A549 (cell line): ENCODE measurements around the gene GDNF. TPM values are rescaled to one million over a fixed set of nuclear protein-coding genes. Genes with fewer than 3 reads are reported as not detected.

Experiments used
- ATAC-seq, 2 experiments: fragments of 200-7000 bp in 1 of 2; fragments of >200 bp in 1 of 2; cut with Nextera tagmentation in 1 of 2; cut with Tn5 transposase in 1 of 2; 3 replicates each; pipeline versions ENCODE4 v1.8.0 to v1.9.1; 2018 to 2020; ENCODE audit warnings: mild to moderate bottlenecking in 1 of 2, moderate library complexity in 1 of 2
- CTCF ChIA-PET: fragments of 300-600 bp; sonication (Branson Sonifier 250); formaldehyde crosslinking; extraction: SDS; loops from one replicate; lab custom pipeline; 2021; ENCODE audit warnings: antibody characterized with exemption, inconsistent platforms; lab: Yijun Ruan, JAX
- POLR2A ChIA-PET: fragments of 350-600 bp; formaldehyde crosslinking; extraction: SDS; loops from one replicate; lab custom pipeline; 2021; ENCODE audit warnings: antibody characterized with exemption, inconsistent platforms; lab: Yijun Ruan, JAX
- DNase-seq, 2 experiments: peaks; one replicate each; pipeline versions ENCODE4 v3.0.0 to v3.0.0-alpha.2; 2011 to 2016; ENCODE audit warnings: low read depth in 1 of 2, low spot score in 1 of 2
- FAIRE-seq: peaks from 2 replicates; lab custom pipeline; 2011; peaks lifted over from hg19 to GRCh38; lab: Jason Lieb, UNC
- H3K27ac ChIP-seq, 2 experiments: fragments of >200 bp; sonication (Bioruptor Twin); formaldehyde crosslinking; 3 replicates each; pipeline ENCODE4 v1.5.1; 2016 to 2017
- H3K4me1 ChIP-seq: fragments of >200 bp; sonication (Bioruptor Twin); formaldehyde crosslinking; 3 replicates; pipeline ENCODE4 v1.6.1; 2016
- H3K4me2 ChIP-seq: fragments of >200 bp; sonication (Bioruptor Twin); formaldehyde crosslinking; 3 replicates; pipeline ENCODE4 v1.6.1; 2016
- H3K4me3 ChIP-seq: fragments of >200 bp; sonication (Bioruptor Twin); formaldehyde crosslinking; 3 replicates; pipeline ENCODE4 v1.5.1; 2016
- H3K9me3 ChIP-seq: fragments of >200 bp; sonication (Bioruptor Twin); formaldehyde crosslinking; 3 replicates; pipeline ENCODE4 v1.6.1; 2016
- CBX8 ChIP-seq: fragments of 200-600 bp; sonication (generic); IDR thresholded peaks from 2 replicates; pipeline ENCODE4 v1.6.1; 2016
- CHD2 ChIP-seq: fragments of 150-350 bp; IDR thresholded peaks from 2 replicates; pipeline ENCODE4 v1.6.1; 2014; ENCODE audit warnings: low read length; ENCODE audit not compliant: partially characterized antibody
- CHD4 ChIP-seq: fragments of 200-600 bp; sonication (generic); IDR thresholded peaks from 2 replicates; pipeline ENCODE4 v1.6.1; 2016; ENCODE audit warnings: antibody characterized with exemption, mild to moderate bottlenecking, borderline replicate concordance
- EHF ChIP-seq: fragments of 250-450 bp; sonication (Bioruptor Pico); IDR thresholded peaks from 2 replicates; pipeline ENCODE4 v1.5.0; 2020; ENCODE audit warnings: mild to moderate bottlenecking
- EHMT2 ChIP-seq: fragments of 200-600 bp; sonication (generic); IDR thresholded peaks from 2 replicates; pipeline ENCODE4 v1.6.1; 2016; ENCODE audit warnings: antibody characterized with exemption, low read depth, mild to moderate bottlenecking, moderate library complexity
- FOSL2 ChIP-seq, 2 experiments: fragments of 450-650 bp in 1 of 2; fragments of >200 bp in 1 of 2; sonication (Bioruptor Twin) in 1 of 2; formaldehyde crosslinking; IDR thresholded peaks; 2 replicates each; pipeline versions ENCODE4 v1.5.0 to v1.6.1; 2016 to 2020; ENCODE audit warnings: mild to moderate bottlenecking in 1 of 2, moderate library complexity in 1 of 2
- FOXS1 ChIP-seq: fragments of 250-450 bp; sonication (Bioruptor Pico); IDR thresholded peaks from 2 replicates; pipeline ENCODE4 v1.5.0; 2020; ENCODE audit warnings: mild to moderate bottlenecking, moderate library complexity
- HEYL ChIP-seq: fragments of 250-450 bp; sonication (Bioruptor Pico); IDR thresholded peaks from 2 replicates; pipeline ENCODE4 v1.8.0; 2021; ENCODE audit warnings: mild to moderate bottlenecking, moderate library complexity
- JUN ChIP-seq, 2 experiments: fragments of >200 bp; sonication (Bioruptor Twin); formaldehyde crosslinking; IDR thresholded peaks; 2 replicates in 1 of 2; 3 replicates in 1 of 2; pipeline ENCODE4 v1.6.1; 2016 to 2017
- KDM1A ChIP-seq: fragments of 200-600 bp; sonication (generic); IDR thresholded peaks from 2 replicates; pipeline ENCODE4 v1.6.1; 2016; ENCODE audit warnings: low read depth, mild to moderate bottlenecking
- KDM5A ChIP-seq: fragments of 200-600 bp; sonication (generic); IDR thresholded peaks from 2 replicates; pipeline ENCODE4 v1.6.1; 2016; ENCODE audit warnings: antibody characterized with exemption, mild to moderate bottlenecking
- MAZ ChIP-seq: fragments of 150-350 bp; IDR thresholded peaks from 2 replicates; pipeline ENCODE4 v1.6.1; 2014; ENCODE audit warnings: antibody characterized with exemption, low read depth, low read length, borderline replicate concordance
- MYC ChIP-seq: IDR thresholded peaks from 2 replicates; pipeline ENCODE4 v1.6.1; 2012; ENCODE audit warnings: mild to moderate bottlenecking, inconsistent platforms, low read length, improper control_type of control experiment, borderline replicate concordance
- PHF8 ChIP-seq: fragments of 200-600 bp; sonication (generic); IDR thresholded peaks from 2 replicates; pipeline ENCODE4 v1.6.1; 2016; ENCODE audit warnings: low read depth, mild to moderate bottlenecking, antibody characterized with exemption, moderate library complexity, borderline replicate concordance
- POLR2A ChIP-seq: IDR thresholded peaks from 2 replicates; pipeline ENCODE4 v1.6.1; 2012; ENCODE audit warnings: mild to moderate bottlenecking, low read length
- RARB ChIP-seq: fragments of 250-450 bp; sonication (Bioruptor Pico); IDR thresholded peaks from 2 replicates; pipeline ENCODE4 v1.8.0; 2021; ENCODE audit warnings: mild to moderate bottlenecking, moderate library complexity
- SMC3 ChIP-seq: fragments of >200 bp; sonication (Bioruptor Twin); formaldehyde crosslinking; IDR thresholded peaks from 3 replicates; pipeline ENCODE4 v1.6.1; 2018; ENCODE audit warnings: inconsistent platforms
- SREBF2 ChIP-seq: fragments of 450-650 bp; IDR thresholded peaks from 2 replicates; pipeline ENCODE4 v1.6.1; 2014; ENCODE audit warnings: mild to moderate bottlenecking, moderate library complexity
- ZC3H11A ChIP-seq: fragments of 450-650 bp; IDR thresholded peaks from 2 replicates; pipeline ENCODE4 v1.6.1; 2014; ENCODE audit warnings: antibody characterized with exemption, mild to moderate bottlenecking
- ZNF302 ChIP-seq: fragments of 250-450 bp; sonication (Bioruptor Pico); IDR thresholded peaks from 2 replicates; pipeline ENCODE4 v1.9.0; 2021; ENCODE audit warnings: inconsistent platforms, mild to moderate bottlenecking, moderate library complexity
- ZSCAN20 ChIP-seq: fragments of 250-450 bp; sonication (Bioruptor Pico); IDR thresholded peaks from 2 replicates; pipeline ENCODE4 v1.8.0; 2022; ENCODE audit warnings: mild to moderate bottlenecking, moderate library complexity
- WGBS: methylation state at CpG from one replicate; pipeline ENCODE4 v1.1.6; 2017; ENCODE audit errors: missing lambda C conversion rate; 5-methylcytosine and 5-hydroxymethylcytosine counted together
- polyA plus RNA-seq, 4 experiments: library from polyadenylated mRNA; depleted of rRNA in 3 of 4; stranded (reverse); fragments of >200 nt; fragmentation: RNase III in 1 of 4; extraction: RNeasy Plus Mini Kit Qiagen cat#74134 plus additional on column Dnase treatment in 1 of 4; gene quantifications; 2 replicates in 3 of 4; 3 replicates in 1 of 4; pipeline ENCODE4 v1.2.3, GENCODE V29; 2011 to 2017
- TF ChIP-seq, protein P1 (sequence below): fragments of 250-450 bp; sonication (Bioruptor Pico); IDR thresholded peaks from 2 replicates; pipeline ENCODE4 v1.5.0; 2021; ENCODE audit warnings: mild to moderate bottlenecking, moderate library complexity, borderline replicate concordance
- TF ChIP-seq, protein P2 (sequence below): fragments of >200 bp; sonication (Bioruptor Twin); formaldehyde crosslinking; IDR thresholded peaks from 3 replicates; pipeline ENCODE4 v1.5.1; 2016

The GDNF gene
- polyA plus RNA-seq, 2 of the 4 experiments (the other 2 are of a cell fraction) = 0.01 TPM; not detected in 1

DNA sequence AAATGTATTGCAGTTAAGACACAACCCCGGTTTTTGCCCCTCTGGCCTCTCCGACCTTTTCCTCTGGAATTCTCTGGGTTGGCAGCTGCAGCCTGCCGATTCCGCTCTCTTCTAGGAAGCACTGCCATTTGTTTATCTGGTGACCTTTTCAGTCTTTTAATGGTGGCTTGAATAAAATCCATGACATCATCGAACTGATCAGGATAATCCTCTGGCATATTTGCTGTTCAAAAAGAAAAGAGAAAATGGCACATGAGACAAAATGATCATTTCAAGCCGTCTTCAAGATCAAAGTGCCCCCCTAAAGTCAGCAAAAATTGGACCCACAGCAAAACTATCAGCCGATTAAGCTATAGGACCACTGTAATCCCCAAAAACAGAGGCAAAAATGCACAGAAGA lies 23.9 kb downstream of the GDNF start:
- no peak overlapping the region for H3K4me2 ChIP-seq
- no peaks in the 10 kb centered on the region for H3K9me3 ChIP-seq
- no peak overlapping the region for H3K27ac ChIP-seq
- 47% methylated on average over 7 of the region's 7 CpGs for WGBS
- no peaks in the 10 kb centered on the region for H3K4me1 ChIP-seq
- H3K4me3 ChIP-seq = no peak overlapping the region
- DNase-seq = no peak
- no peak for TF ChIP-seq FOXS1 (CRISPR knock-in tag)
- no peak for TF ChIP-seq KDM1A
- no peak for TF ChIP-seq CHD2
- TF ChIP-seq, protein P1, sequence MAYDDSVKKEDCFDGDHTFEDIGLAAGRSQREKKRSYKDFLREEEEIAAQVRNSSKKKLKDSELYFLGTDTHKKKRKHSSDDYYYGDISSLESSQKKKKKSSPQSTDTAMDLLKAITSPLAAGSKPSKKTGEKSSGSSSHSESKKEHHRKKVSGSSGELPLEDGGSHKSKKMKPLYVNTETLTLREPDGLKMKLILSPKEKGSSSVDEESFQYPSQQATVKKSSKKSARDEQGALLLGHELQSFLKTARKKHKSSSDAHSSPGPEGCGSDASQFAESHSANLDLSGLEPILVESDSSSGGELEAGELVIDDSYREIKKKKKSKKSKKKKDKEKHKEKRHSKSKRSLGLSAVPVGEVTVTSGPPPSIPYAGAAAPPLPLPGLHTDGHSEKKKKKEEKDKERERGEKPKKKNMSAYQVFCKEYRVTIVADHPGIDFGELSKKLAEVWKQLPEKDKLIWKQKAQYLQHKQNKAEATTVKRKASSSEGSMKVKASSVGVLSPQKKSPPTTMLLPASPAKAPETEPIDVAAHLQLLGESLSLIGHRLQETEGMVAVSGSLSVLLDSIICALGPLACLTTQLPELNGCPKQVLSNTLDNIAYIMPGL (CRISPR knock-in tag) = no peak
- TF ChIP-seq PHF8 = no peak
- no peak for TF ChIP-seq CHD4
- TF ChIP-seq ZSCAN20 = no peak
- TF ChIP-seq EHMT2 = no peak
- no peak for TF ChIP-seq SMC3
- TF ChIP-seq MAZ = no peak
- no peak for TF ChIP-seq JUN (IDR thresholded peaks at IDR 0.05)
- TF ChIP-seq EHF (CRISPR knock-in tag) = no peak
- no peak for TF ChIP-seq FOSL2 (IDR thresholded peaks at IDR 0.05)
- no peak for TF ChIP-seq FOSL2 (CRISPR knock-in tag; IDR thresholded peaks at IDR 0.05)
- TF ChIP-seq MYC = no peak
- ATAC-seq = no peak
- FAIRE-seq = no peak
- ChIA-PET CTCF (interaction anchor here (1.4 kb wide), 1 partner anchor 16 kb away, joined by 3 read pairs; no protein-coding TSS in a partner anchor), POLR2A (no interaction called here)

DNA sequence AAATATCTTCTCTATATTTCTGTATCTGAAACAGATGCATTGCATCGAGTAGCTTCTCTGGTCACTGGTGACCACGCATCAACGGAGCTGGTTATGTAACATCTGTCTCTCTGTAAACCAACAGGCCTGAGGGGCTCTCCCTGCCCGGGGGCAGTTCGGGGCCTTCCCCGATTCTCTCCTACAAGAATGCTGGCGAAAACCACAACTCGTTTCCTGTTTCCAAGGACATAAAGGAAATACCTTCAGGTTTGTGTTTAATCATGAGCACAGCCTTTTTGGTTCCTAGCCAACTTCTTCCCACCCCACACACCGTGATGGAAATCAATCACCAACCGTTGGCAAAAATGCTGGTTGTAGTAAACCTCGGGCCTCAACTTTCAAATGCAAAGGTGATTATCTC lies 25.1 kb downstream of the GDNF start:
- CTCF ChIA-PET = no interaction called here
- 57% methylated on average over 11 of the region's 11 CpGs for whole genome bisulfite sequencing
- H3K4me1 ChIP-seq = no peaks in the 10 kb centered on the region
- TF ChIP-seq, protein P2, sequence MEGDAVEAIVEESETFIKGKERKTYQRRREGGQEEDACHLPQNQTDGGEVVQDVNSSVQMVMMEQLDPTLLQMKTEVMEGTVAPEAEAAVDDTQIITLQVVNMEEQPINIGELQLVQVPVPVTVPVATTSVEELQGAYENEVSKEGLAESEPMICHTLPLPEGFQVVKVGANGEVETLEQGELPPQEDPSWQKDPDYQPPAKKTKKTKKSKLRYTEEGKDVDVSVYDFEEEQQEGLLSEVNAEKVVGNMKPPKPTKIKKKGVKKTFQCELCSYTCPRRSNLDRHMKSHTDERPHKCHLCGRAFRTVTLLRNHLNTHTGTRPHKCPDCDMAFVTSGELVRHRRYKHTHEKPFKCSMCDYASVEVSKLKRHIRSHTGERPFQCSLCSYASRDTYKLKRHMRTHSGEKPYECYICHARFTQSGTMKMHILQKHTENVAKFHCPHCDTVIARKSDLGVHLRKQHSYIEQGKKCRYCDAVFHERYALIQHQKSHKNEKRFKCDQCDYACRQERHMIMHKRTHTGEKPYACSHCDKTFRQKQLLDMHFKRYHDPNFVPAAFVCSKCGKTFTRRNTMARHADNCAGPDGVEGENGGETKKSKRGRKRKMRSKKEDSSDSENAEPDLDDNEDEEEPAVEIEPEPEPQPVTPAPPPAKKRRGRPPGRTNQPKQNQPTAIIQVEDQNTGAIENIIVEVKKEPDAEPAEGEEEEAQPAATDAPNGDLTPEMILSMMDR = no peak
- TF ChIP-seq PHF8 (no peak), ZNF302 (no peak), POLR2A (no peak), RARB (CRISPR knock-in tag) (no peak)
- TF ChIP-seq, all 56 proteins: peak for 0
- Histone ChIP-seq H3K4me2 (no peak overlapping the region), H3K27ac (no peak overlapping the region), H3K4me3 (no peak overlapping the region), H3K9me3 (no peaks in the 10 kb centered on the region)
- no peak for FAIRE-seq
- POLR2A ChIA-PET = no interaction called here
- no peak for DNase-seq
- ATAC-seq = no peak

DNA sequence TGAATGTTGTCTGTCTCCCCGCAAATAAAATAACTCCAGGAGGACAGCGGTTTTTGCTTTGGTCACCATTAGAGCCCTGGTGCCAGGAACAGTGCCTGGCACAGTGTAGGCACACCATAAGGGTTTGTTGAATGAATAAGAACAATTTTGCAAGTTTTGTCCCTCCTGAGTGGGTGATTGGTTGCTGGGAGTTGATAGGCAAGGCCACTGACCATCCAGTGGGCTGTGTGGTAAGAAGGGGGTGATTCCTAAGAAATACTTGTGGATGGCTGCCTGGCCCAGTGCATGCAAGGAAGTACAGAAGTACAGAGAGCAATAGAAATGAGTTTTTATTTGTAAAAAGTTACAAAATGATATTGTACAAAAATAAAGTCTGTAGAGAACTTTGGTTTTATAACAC lies 27.5 kb downstream of the GDNF start:
- 95% methylated on average over 2 of the region's 2 CpGs for WGBS
- peak in 1 of 2 experiments; percentile 12 for DNase-seq
- no peak overlapping the region for H3K27ac ChIP-seq
- no peak overlapping the region for H3K4me2 ChIP-seq
- ChIA-PET POLR2A (no interaction called here), CTCF (no interaction called here)
- no peak overlapping the region for H3K4me3 ChIP-seq
- FAIRE-seq = no peak
- H3K4me1 ChIP-seq = no peaks in the 10 kb centered on the region
- TF ChIP-seq FOSL2 (IDR thresholded peaks at IDR 0.05) = no peak
- no peak for TF ChIP-seq FOSL2 (CRISPR knock-in tag; IDR thresholded peaks at IDR 0.05)
- TF ChIP-seq POLR2A = no peak
- TF ChIP-seq CHD4 = no peak
- TF ChIP-seq HEYL (CRISPR knock-in tag) = no peak
- no peak for TF ChIP-seq MYC
- no peak for TF ChIP-seq KDM5A
- no peak for TF ChIP-seq CBX8
- TF ChIP-seq CHD2 = no peak
- TF ChIP-seq SREBF2 = no peak
- TF ChIP-seq ZC3H11A = no peak
- TF ChIP-seq, protein P2 = no peak
- TF ChIP-seq PHF8 = no peak
- TF ChIP-seq JUN (IDR thresholded peaks at IDR 0.05) = no peak
- H3K9me3 ChIP-seq = no peaks in the 10 kb centered on the region
- ATAC-seq = no peak
